Mammary epithelial cell (primary cell): Measurements from ENCODE around the gene PPIL1.

Source experiments
- EZH2 ChIP-seq: IDR thresholded peaks from 2 replicates; pipeline ENCODE4 v1.6.1; 2012; ENCODE audit warnings: low read length, inconsistent platforms, borderline replicate concordance
- TF ChIP-seq, protein P1 (sequence below), 2 donors: IDR thresholded peaks in 1 of 2; conservative IDR thresholded peaks in 1 of 2; 2 replicates each; pipeline ENCODE4 v1.5.1; 2011 to 2012; ENCODE audit warnings: inconsistent platforms in 2 of 2, low read length in 2 of 2, mild to moderate bottlenecking in 2 of 2, control low read depth in 1 of 2, low read depth in 1 of 2; ENCODE audit not compliant: insufficient read depth in 1 of 2; ENCODE audit errors: extremely low read depth in 1 of 2

DNA sequence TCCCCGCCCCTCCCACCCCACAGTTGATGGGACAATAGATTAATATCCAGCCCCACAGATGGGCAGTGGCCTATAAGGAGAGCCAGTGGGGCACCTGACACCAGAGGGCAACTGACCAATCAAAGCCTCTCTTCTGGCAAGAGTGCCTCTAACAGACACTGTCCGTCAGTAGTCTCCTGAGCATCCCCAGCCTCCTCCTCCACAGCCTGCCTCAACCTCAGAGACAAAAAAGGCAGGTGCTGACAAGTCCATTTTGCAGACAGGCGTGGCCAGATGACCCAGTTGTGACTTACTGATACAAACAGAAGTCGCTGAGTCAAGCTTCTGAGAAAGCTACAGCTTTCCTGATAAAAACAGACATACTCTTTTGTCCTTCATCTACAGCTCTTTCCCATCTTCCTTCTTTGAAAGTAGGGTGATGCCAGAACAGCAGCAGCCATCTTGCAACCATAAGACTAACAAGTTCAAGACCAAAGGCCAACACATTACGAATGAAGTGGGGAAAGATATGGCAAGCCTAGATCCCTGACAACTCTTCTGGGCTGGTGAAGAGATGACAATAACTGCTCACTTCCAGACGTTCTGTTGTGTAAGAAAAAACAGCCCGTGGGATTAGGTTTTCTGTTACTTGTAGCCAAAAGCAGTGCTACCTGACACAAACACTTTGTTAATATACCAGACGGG lies 12.3 kb downstream of the PPIL1 start:
- no peak for TF ChIP-seq EZH2
- TF ChIP-seq, protein P1, sequence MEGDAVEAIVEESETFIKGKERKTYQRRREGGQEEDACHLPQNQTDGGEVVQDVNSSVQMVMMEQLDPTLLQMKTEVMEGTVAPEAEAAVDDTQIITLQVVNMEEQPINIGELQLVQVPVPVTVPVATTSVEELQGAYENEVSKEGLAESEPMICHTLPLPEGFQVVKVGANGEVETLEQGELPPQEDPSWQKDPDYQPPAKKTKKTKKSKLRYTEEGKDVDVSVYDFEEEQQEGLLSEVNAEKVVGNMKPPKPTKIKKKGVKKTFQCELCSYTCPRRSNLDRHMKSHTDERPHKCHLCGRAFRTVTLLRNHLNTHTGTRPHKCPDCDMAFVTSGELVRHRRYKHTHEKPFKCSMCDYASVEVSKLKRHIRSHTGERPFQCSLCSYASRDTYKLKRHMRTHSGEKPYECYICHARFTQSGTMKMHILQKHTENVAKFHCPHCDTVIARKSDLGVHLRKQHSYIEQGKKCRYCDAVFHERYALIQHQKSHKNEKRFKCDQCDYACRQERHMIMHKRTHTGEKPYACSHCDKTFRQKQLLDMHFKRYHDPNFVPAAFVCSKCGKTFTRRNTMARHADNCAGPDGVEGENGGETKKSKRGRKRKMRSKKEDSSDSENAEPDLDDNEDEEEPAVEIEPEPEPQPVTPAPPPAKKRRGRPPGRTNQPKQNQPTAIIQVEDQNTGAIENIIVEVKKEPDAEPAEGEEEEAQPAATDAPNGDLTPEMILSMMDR (conservative IDR thresholded peaks at IDR 0.05 in 1 of 2, IDR thresholded peaks at IDR 0.05 in 1 of 2; ENCODE audit: extremely low read depth in 1 of 2, insufficient read depth in 1 of 2, low read depth in 1 of 2, low read length in 2 of 2): no peak
